NCI-H1092 (cell line): ENCODE data around the gene VSTM2L.
A peak's percentile ranks its signal among the peaks of the same experiment; 100 is the strongest.

Source experiments
- DNase-seq: peaks from one replicate; lab custom pipeline; 2025; lab: John Stamatoyannopoulos, UW

Gene VSTM2L

DNA sequence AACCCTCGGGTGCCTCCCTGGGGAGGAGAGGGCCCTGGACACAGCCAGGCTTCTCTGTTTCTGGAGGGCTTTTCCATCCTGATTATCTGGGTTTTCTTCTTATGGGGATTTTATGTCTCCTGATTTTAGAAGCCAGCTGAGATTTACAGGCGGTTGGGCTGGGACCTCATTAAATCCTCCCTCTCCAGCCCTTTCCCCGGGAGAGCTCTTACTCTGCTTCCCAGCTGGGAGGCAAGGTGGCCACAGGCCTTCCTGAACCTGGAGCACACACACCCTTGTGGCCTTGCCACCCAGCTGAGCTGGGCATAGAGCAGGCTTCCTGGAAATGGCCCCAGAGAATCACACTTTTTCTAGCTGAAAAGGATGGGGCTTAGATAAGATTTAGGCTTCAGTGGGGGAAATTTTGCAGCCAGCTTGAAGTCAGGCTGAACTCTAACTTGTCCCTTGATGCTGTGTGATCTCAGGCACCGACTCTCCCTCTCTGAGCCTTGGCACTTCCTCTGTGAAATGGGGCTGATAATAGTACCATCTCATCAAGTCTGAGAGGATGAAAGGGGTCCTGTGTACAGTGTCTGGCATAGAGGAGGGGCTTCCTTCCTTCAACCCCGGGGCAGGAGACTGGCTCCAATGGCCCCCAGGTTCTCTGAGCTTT lies 16.6 kb downstream of the VSTM2L start:
- DNase-seq = peak; percentile 7

DNA sequence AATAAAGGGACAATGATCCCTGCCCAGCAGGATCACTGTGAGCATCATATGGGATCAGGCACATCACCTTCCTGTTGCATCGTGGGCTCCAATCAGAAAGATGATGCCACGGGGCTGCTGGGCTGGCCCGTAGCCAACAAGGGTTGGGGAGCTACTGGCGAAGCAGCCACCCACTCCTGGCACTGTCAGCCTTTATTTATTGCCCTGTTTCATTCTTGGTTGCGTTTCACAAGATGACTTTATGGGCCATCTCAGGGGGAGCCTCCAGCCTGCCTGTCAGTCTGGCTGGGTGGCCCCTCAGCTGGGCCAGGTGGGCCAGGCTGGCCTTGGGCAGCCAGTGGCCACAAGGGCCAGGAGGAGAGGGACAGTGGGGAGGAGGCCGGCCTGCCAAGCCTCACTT lies 17.3 kb downstream of the VSTM2L start:
- no peak for DNase-seq

DNA sequence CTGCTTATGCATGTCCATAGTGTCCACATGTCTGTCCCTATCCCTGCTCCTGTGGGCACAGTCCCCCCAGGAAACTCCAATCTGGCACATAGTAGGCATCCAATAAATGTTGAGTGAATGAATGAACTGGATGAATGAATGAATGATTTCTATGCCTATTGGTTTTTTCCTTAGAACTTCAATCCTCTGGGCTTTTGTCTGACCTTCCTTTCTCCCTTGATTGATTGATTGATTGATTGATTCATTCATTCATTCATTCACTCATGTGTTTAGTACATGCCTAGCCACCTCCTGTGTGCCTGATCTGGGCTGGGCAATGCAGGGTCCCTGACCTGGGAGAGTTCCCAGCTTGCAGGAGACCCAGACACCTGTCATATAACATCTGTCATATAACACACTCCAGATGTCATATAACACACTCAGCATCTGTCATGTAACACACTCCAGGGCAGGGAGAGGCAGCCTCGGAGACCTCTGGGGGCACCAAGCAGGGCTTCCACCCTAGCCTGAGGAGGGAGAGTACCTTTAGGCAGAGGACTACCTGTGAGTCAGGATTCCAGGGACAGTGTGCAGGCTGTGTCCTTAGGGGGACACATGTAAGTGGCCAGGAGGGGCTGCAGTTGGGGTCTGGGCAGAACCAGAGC lies 17.9 kb downstream of the VSTM2L start:
- DNase-seq = no peak

DNA sequence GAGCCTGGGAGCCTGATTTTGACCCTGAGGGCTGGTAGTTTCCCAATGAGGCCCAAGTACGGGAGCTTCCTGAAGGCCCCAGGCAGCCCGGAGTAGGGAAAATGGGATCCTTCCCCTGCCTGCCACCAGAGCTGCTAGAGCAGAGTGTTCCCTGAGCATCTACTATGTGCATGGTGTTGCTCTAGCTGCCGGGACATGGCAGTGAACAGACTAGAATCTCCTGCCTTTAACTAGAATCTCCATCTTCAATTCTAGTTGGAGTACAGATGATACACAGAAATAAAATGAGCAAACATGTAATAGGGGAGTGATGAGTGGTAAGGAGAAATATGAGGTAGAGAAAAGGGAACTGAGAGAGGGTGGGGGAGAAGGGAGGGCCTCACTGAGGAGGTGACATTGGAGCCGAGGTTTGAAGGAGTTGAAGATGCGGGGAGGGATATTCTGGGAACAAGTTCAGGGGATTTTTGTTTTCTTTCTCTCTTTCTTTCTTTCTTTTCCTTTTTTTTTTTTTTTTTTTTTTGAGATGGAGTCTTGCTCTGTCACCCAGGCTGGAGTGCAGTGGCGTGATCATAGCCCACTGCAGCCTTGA lies 18.5 kb downstream of the VSTM2L start:
- DNase-seq = no peak

DNA sequence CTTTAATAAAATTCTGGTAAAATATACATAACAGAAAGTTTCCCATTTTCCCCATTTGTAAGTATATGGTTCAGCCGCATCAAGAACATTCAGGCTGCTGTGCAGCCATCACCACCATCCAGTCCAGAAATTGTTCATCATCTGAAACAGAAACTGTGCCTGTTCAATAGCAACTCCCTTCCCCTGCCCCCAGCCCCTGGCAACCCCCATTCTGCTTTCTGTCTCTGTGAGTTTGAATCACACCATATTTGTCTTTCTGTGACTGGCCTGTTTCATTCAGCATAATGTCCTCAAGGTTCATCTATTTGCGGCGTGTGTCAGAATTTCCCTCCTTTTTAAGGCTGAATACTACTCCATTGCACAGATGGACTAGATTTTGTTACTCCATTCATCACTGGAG lies 19.1 kb downstream of the VSTM2L start:
- no peak for DNase-seq

DNA sequence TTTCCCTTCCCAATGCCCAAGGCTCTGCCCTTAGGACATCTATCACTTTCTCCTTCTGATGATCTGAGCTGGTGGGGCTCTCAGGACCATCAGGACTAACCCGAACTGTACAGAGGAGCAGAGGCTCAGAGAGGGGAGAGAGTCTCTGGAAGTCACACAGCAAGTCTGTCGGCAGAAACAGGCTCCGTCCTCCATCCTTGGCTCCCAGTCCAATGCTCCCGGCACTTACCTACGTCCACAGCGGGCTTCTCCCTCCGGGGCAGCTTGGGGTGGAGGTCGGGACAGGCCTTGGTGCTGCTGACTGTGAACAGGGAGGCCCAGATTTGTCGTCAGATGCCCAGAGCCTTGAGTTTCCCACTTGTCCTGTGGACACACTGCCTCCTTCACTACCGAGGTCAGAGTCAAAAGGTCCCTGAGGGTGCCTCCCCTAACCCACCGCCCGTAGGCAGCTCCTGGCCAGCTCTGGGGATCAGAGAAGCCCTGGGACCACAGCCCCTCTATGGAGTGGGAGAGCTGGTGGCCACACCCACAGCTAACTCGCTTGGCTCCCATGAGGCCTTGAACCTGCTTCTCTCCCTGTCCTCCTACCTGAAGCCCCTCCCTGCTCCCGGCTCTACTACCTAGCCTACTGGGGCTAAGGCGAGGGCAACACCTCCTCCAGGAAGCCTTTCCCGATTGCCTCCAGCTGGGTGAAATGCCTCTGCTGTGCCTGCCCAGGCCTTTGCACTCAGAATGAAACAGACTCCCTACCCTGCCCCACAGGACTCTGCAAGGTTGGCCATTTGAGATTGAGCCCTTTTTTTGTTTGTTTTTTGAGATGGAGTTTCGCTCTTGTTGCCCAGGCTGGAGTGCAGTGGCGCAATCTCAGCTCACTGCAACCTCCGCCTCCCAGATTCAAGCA lies 22.6 kb downstream of the VSTM2L start:
- DNase-seq = no peak

DNA sequence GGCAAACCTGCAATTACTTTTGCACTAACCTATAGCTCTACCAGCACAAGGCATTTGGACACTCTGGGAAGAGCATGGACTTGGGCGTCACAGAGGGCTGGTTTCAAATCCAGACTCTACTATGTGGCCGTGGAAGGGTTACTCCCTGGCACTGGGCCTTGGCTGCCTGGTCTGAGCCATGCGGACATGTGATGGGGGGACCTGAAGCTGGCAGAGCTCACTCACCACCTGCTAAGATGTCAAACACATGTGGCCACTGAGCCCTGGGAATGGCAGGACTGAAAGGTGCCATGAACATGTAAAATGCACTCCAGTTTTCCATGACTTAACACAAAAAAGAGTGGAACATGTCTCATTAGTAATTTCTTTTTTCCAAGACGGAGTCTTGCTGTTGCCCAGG lies 23.7 kb downstream of the VSTM2L start:
- DNase-seq = no peak

DNA sequence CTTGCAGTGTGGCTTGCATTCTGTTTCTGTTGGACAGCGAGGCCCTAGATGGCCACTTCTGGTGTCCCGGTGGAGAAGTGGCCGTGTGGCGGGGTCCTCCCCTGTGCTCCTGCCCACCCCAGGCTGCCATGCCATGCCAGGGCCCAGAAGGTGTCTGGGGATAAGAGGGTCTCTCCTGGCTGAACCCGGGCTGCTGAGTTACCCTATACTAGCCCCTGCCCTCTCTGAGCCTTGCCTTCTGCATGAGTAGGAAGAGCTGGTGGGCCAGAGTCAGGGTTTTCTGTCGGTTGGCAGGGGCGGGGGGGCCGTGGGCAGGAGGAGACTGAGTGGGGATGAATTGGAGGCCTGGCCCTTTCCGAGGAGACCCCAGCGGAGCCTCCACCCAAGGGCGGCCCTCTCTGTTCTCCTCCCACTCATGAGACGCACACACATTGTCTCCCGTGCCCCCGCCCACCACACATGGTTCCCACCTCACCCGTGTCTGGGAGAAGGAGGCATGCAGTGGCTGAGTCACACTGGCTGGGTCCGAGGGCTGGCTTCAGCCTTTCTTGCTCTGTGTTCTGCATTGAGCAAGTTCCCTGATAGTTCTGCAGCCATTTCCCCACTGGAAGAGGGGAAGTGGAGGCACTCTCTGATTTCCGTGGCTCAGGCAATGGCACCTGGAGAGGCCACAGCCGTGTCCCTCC lies 24.6 kb downstream of the VSTM2L start:
- DNase-seq = no peak

DNA sequence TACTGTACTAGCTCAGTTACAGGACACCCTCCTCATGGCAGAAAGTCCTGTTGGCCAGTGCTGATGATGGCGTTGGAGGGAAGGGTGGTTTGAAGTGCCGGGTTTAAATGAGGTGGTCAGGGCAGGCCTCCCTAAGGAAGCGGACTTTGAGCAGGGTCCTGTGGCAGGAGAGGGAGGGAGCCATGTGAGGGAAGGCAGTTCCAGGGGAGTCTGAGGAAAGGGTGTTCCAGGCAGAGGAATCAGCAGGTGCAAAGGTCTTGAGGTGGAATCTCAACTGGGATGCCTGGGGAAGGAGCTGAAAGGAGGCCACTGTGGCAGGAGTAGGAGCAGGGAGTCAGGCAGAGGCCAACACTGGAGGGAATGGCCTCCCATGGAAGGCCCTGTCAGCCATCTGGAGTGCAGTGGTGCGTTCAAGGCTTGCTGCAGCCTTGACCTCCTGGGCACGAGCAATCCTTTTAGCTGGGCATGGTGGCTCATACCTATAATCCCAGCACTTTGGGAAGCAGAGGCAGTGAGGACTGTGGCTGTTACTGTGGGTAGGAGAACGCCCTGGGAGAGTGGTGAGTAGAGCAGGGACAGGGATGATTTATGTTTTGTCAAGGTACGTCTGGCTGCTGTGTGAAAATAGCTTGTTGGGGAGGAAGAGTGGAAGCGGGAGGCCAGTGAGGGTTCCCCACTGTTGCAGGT lies 26.2 kb downstream of the VSTM2L start:
- DNase-seq = no peak

DNA sequence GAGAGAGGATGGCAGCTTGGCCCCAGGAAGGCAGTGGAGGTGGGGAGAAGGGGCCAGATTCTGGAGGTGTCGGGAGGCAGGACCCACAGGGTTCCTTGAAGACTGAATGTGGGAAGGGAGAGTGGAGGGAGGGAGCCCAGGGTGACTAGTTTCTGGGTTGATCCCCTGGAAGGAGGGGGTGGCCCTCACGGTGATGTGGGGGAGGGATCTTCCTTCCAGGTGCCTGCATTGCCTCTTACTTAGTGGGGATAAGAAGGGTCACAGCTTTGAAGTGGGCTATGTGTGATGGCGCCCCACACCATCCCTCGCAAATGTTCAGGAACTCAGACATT lies 26.7 kb downstream of the VSTM2L start:
- no peak for DNase-seq

DNA sequence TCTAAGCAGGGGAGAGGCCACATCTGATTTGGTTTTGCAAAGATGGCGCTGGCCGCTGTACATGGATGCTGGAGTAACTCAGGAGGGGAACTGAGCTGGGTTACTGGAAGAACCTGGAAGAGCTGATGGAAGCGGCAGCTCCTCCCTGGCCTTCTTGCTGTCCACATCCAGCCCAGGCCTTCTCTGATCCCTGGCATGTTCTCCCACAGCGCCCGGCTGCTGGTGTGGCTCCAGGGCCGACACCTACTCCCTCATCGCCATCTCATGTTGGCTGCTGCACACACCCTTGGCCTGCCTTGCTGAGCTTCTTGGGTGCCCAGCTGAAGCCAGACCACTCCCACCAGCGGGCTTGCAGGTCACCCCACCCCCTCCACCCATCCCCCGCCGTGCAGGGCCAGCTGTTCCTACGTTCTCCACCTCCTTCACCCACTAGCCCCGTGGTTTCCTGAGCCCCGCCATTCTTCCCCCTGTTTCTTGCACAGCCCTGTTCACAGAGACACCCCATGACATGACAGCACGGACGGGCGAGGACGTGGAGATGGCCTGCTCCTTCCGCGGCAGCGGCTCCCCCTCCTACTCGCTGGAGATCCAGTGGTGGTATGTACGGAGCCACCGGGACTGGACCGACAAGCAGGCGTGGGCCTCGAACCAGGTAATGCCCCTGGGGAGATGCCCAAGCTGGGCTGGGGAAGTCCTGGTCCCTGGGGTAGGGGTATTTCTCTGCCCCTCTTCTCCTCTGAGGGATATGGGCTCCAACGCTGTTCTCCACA lies 28.4 kb downstream of the VSTM2L start:
- no peak for DNase-seq

DNA sequence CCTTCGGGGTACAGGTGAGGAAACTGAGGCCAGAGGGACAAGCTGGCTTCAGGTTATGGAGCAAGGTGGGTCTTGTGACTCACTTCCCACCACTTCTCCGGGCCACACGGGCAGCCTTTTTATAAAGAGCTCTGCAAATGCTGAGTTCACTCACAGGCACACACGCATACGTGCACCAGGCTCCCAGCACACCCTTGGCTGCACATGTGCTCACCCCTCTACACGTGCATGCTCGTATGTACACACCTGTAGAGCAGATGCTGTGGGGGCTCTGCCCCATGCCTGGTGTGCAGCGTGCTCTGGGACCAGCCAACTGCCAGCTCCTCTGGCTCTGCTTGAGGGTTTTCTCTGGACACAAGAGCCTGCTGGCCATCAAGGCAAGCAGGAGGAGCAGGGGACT lies 29.1 kb downstream of the VSTM2L start:
- no peak for DNase-seq

DNA sequence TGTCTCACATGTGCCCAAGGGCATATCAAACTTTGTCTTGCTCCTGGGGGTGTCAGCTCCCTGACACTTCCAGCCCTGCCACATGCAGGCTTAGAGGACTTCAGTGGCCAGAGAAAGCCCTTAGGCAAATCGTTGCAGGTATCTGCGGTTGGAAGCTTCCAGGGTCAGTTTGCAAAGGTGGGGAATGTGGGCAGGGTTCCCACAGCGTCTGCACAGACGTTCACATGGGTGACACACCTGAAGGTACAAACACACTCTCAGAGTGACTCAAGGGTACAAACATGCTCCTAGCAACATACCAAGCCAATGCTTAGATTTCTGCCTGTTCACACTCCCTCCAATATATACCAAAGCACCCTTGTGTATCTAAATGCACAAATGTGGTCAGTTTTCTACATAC lies 30.0 kb downstream of the VSTM2L start:
- DNase-seq = no peak

DNA sequence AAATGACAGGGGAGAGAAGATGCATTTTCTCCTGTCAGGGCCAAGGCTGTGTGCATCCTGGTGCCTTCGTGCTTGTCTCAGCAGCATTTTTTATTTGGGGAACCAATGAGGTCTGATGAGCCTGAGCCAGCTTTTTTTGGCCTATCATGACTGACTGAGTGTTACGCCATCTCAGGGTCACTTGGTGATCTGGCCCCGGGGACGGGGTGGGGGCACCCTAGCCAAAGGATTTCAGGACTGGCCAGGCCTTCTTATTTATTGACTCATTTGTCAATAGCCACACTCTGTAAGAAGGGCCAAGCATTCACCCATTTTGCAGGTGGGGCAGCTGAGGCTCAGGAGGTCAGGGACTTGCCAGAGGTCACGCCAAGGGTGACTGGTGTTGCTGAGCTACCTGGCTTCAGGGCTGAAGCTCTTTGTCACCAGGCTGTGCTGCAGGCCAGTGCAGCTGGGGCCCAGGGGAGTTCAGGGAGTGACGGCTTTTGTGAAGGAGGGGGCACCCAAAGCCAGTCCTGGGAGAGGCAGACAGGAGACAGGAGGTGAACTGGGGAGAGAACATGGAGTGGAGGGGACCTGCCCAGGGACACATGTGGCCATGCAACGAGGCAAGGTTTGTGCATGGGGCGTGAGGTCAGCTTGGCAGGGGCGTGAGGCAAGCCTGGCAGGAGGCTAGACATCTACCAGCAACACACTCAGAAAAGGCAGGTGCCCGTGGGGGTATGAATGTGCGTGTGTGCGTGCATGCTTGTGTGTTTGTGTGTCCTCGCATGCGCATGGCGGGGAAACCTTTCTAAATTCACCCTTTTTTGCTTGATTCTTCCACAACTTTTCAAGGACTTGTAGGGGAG lies 31.1 kb downstream of the VSTM2L start:
- no peak for DNase-seq

DNA sequence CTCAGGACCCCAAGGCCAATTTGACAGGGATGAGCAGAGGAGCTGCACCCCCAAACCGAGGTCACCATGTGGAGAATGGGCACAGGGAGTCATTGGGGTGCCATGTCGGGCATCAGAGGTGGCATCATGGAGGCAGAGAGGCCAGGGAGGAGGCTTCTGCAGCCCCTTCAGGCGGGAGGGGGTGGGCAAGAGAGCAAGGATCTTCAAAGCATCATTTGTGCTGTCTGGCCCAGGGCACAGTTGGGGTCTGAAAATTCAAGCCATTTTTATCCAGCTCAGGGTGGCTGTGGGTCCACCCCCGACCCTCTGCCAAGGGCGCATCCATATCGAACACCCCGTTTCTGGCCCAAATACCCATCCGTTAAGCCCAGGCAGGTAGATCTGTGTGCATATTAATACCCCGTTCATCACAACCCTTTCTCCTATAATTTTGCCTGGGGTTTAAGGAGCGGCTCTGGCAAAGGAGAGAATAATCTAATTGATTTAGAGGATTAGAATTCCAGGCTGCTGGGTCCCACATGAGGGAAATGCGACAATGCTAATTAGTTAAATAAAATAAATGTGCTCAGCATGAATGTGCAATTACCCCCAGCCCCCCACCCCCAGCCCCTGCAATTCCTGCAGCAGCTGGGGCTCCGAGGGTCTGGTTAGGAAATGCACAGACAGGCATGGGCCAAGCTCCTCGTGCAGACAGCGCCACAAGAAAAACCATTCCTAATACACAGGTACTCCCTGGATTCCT lies 31.9 kb downstream of the VSTM2L start:
- DNase-seq = no peak

DNA sequence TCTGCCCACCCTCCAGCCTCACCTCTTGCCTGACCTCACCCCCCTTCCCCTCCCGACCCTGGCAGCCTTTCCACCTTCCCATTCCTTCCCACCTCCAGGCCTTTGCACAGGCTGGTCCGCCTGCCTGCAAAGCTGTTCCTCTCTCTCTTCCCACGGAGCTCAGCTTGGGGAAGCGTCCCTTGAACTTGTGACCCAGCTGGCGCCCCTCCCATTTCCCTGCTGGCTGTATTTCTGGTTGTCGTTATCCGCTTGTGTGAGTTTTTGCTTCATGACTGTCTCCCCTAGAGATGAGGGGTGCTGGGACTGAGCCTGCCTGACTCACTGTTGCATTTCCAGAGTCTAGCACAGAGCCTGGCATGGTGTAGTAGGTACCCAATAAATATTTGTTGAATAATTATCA lies 32.5 kb downstream of the VSTM2L start:
- no peak for DNase-seq

DNA sequence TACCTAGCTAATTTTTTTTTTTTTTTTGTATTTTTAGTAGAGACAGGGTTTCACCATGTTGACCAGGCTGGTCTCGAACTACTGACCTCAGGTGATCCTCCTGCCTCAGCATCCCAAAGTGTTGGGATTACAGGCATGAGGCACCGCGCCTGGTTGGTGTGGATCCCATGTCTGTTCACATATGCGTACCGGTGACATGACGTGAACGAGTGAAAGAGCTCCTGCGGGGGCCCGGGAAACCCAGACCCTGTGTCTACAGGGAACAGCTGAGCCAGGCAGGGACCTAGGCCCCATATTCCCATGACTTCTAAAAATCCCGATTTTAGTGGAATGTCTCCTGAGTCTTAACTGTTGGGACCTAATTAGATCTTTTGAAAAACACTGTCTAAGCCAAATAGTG lies 33.1 kb downstream of the VSTM2L start:
- DNase-seq = no peak

DNA sequence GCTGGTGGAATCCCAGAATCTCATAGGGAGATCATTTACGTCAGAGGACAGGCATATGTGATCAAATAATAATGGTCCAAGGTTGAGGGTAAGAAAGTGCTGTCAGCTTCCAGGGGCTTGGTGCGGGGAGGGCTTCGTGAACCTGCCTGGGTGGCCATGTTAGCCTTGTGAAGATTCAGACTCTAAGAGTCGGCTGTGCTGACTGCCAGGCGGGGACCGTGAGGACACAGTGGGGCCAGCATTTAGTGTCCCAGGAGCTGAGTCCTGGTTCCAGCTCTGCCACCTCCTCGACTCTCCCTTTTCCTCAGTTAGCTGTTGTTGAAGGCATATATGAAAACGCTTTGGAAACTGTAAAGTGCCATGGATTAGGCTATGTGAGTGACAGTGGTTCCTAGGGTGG lies 33.5 kb downstream of the VSTM2L start:
- DNase-seq = no peak

DNA sequence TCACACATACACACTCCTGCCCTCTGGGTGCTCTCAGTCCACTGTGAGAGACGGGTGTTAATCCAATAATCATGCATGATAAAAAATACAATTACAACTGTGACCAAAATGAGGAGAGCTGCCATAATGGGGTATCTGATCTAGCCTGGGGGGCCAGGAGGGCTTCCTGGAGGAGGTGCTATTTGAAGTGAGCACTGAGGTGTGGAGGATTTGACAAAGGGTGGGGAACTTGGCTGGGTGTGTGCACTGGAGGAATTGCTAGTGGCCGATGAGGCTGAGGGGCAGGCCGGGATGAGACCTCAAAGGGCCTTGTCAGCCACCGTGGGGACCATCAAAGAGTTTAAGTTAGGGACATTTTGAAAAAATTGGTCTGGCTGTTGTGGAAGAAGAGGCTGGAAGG lies 34.8 kb downstream of the VSTM2L start:
- DNase-seq = no peak
